GM15510 (cell line): ENCODE measurements around the gene ZNF689.

ENCODE experiments used
- POLR2A ChIP-seq: IDR thresholded peaks from 3 replicates; pipeline ENCODE4 v1.6.1; 2011; ENCODE audit warnings: borderline replicate concordance; ENCODE audit not compliant: insufficient read length; ENCODE audit errors: extremely low read depth

ZNF689 gene

GRCh38 chr16:30619638-30620037, 9.4 kb upstream of the ZNF689 start:
- TF ChIP-seq POLR2A, result no peak

- no peak for TF ChIP-seq POLR2A
These were observed 9.0 kb upstream of the ZNF689 start for GRCh38 chr16:30619202-30619601.

- TF ChIP-seq POLR2A, result no peak
These were observed 5.3 kb upstream of the ZNF689 start for GRCh38 chr16:30615358-30616091.

GRCh38 chr16:30609002-30609925, 925 bp downstream of the ZNF689 start:
- no peak for TF ChIP-seq POLR2A

GRCh38 chr16:30606004-30606403, 4.2 kb downstream of the ZNF689 start:
- TF ChIP-seq POLR2A, result no peak

- TF ChIP-seq POLR2A, result no peak
These were observed 5.0 kb downstream of the ZNF689 start for GRCh38 chr16:30605158-30605557.

GRCh38 chr16:30604316-30604947, 5.8 kb downstream of the ZNF689 start:
- no peak for TF ChIP-seq POLR2A

- TF ChIP-seq POLR2A, result no peak
These were observed 6.3 kb downstream of the ZNF689 start for GRCh38 chr16:30603945-30604315.

- TF ChIP-seq POLR2A, result no peak
These were observed 7.4 kb downstream of the ZNF689 start for GRCh38 chr16:30602616-30603277.

- TF ChIP-seq POLR2A, result no peak
These were observed 8.2 kb downstream of the ZNF689 start for GRCh38 chr16:30601966-30602365.

- no peak for TF ChIP-seq POLR2A
These were observed 9.3 kb downstream of the ZNF689 start for GRCh38 chr16:30600929-30601328.

GRCh38 chr16:30600215-30600614, 10.0 kb downstream of the ZNF689 start:
- TF ChIP-seq POLR2A, result no peak

GRCh38 chr16:30592871-30593270, 17.3 kb downstream of the ZNF689 start:
- TF ChIP-seq POLR2A, result no peak

GRCh38 chr16:30588651-30589050, 21.5 kb downstream of the ZNF689 start:
- TF ChIP-seq POLR2A, result no peak
